GF-D8 (cell line): ENCODE measurements around the gene SLC22A3.
"Not testable (repeated sequence)": the region's sequence is repeated elsewhere in the genome, so short reads cannot be mapped to it uniquely, and the experiment has no call there.

Experiments
- DNase-seq: peaks from one replicate; lab custom pipeline; 2025; lab: John Stamatoyannopoulos, UW

SLC22A3 gene, protein sequence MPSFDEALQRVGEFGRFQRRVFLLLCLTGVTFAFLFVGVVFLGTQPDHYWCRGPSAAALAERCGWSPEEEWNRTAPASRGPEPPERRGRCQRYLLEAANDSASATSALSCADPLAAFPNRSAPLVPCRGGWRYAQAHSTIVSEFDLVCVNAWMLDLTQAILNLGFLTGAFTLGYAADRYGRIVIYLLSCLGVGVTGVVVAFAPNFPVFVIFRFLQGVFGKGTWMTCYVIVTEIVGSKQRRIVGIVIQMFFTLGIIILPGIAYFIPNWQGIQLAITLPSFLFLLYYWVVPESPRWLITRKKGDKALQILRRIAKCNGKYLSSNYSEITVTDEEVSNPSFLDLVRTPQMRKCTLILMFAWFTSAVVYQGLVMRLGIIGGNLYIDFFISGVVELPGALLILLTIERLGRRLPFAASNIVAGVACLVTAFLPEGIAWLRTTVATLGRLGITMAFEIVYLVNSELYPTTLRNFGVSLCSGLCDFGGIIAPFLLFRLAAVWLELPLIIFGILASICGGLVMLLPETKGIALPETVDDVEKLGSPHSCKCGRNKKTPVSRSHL

DNA sequence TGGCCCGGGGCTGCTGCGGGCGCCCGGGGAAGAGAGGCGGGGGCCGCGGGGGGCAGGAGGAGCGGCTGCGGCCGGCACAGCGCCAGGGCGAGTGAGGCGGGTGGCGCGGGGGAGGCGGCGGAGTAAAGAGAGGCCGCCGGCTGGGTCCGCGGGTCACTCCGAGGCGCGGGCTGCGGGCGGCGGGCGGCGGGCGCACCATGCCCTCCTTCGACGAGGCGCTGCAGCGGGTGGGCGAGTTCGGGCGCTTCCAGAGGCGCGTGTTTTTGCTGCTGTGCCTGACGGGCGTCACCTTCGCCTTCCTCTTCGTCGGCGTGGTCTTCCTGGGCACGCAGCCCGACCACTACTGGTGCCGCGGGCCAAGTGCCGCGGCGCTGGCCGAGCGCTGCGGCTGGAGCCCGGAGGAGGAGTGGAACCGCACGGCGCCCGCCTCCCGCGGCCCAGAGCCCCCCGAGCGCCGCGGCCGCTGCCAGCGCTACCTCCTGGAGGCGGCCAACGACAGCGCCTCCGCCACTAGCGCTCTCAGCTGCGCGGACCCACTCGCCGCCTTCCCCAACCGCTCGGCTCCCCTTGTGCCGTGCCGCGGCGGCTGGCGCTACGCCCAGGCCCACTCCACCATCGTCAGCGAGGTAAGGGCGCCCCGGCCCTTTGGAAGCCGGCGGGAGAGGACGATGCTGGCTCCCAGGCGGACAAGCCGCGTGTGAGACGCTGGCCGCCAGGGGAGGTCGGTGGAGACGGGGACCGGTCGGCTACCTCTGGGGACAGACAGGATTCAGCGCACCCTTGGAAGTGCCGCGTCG lies at the start of gene SLC22A3:
Gene SLC22A3 (plus strand): TSS at position 156 of the 797 bp plus-strand sequence. CDS start 42 bp downstream, at position 198.
- no peak for DNase-seq

DNA sequence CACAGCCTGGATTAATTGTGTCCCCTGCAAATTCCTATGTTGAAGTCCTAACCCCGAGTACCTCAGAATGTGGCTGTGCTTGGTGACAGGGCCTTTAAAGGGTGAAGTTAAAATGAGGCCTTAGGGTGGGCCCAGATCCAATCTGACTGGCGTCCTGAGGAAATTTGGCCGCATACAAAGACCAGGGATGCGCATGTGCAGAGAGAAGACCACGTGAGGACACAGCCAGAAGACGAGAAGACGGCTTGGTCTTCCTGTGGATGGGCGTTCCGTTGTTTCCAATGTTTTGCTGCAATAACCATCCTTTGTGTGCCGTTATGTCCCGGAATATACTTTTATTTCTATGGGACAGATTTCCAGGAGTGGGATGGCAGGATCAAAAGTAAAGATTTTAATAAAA lies 48.6 kb upstream of the SLC22A3 start:
- no peak for DNase-seq

DNA sequence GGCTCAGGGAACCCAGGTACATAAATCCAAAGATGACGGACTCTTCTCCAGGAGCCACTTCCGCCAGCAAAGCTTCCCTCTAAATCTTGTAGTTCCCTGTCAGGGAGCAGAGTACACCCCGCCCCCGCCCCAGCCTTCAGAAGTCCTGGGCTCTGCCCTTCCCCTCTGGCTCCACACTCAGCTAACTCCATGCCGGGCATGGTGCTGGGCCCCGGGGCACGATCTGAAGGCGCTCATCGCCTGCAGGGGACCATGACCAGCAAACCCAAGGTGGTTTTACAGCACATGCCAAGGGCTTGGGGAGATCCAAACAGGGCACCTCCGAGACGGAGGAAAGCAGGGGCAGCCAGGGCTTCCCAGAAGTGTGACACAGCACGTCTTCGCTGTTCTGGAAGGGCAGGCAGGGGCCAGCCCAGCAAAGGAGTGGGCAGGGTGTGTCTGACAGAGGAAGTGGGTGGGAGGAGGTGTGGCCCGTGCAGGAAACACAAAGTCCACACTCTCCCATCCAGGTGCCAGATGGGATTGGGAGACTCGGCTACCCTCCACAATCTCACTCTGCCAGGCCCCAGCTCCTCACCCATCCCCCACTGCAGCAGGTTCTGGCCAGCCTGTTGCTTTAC lies 48.0 kb upstream of the SLC22A3 start:
- no peak for DNase-seq

DNA sequence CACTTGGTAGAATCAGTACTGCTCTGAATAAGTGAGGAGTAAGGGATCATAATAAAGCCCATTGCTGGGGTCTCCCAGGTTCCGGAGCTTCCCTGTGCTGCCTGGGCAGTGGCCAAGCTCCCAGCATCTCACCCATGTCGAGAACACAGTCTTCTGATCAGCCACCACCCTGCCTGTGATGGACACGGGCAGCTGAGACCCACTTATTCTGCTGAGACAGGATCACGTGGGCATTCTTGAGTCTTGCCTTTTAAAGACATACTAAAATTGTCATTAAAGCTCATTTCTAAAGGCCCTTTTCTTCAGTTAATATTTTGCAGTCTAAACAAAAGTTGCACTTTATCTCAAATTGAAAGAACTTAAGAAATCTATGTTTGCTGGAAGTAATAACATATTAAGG lies 46.8 kb upstream of the SLC22A3 start:
- DNase-seq = no peak

DNA sequence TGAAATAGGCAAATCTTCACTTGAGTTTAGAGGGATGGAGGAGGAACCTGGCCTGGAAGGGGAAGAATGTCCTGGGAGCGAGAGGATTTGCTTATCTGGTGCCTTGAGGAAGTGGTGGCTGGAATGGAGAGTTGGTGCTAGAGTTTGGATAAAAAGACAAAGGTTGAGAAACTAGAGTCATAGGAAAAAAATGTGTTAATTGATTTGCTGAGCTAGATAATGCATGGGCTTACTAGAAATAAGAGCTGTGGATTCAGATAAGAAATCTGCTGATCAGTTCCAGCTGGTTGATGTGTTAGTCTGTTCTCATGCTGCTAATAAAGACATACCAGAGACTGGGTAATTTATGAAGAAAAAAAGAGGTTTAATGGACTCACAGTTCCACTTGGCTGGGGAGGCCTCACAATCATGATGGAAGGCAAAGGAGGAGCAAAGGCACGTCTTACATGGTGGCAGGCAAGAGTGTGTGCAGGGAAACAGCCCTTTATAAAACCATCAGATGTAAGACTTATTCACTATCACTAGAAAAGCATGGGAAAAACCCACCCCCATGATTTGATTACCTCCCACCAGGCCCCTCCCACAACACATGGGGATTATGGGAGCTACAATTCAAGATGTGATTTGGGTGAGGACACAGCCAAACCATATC lies 45.6 kb upstream of the SLC22A3 start:
- not testable (repeated sequence) for DNase-seq

DNA sequence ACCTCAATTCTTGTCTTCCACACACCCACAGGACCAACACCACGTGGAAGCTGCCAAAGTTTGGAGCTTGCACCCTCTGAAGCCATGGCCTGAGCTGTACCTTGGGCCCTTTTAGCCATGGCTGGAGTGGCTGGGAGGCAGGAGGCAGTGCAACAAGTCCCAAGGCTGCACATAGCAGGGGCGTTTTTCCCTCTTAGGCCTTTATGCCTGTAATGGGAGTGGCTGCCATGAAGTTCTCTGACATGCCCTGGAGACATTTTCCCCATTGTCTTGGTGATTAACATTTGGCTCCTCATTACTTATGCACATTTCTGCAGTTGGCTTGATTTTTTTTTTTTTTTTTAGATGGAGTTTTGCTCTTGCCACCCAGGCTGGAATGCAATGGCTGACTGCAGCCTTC lies 44.4 kb upstream of the SLC22A3 start:
- no peak for DNase-seq

DNA sequence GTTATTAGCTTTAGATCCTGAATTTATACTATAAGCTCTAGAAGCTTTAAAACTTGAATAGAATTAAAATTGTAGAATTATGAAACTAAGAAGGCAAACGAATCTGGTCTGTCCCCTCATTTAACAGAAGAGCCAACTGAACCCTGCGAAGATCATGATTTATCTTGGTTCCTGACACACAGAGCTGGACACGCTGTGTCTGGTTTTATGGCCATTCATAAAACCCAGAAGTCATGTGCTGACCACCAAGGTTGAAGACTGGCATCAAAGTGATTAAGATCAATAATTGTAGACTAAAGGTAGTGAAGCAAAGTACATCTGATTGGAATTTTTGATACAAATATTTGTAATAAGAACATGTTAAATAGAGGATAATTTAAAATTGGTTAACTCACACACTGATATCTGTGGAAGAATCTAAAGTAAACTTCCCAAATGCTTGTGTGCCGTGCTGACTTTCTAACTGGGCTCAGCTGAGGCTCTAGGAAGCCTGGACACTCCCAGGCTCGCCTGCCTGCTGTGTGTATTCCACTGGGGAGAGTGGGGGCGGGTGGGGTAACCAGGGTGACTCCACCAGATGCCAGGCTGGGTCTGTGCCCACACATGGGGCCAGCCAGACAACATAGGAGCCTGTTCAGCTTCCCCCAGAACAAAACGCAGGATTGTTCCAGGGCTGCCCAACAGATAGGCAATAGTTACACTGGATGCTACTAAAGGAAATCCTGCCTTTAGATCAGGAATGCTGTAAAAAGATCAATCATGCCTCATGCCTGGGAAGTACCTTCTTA lies 42.1 kb upstream of the SLC22A3 start:
- DNase-seq = no peak

DNA sequence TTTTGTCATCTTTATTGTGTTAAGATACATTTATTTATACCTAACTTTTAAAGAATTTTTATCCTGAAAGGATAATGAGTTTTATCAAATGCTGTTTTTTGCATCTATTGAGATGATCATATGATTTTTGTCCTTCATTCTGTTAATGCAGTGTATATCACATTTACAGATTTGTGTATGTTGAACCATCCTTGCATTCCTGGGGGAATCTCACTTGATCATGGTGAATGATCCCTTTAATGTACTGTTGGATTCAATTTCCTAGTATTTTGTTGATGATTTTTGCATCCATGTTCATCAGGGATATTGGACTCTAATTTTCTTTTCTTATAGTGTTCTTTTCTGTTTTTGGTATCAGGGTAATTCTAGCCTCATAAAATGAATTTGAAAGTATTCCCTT lies 38.5 kb upstream of the SLC22A3 start:
- no peak for DNase-seq

DNA sequence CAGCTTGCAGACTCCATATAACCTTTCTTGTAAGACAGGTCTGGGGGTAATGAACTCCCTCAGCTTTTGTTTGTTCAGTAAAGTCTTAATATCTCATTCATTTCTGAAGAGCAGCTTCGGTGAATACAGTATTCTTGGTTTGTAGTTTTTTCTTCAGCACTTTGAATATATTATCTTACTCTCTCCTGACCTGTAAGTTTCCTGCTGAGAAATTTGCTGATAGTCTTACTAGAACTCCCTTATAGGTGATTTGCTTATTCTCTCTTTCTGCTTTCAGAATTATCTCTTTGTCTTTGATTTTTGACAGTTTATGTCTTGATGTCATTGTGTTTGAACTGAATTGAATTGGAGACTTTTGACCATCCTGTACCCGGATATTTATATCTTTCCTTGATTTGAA lies 35.3 kb upstream of the SLC22A3 start:
- no peak for DNase-seq

DNA sequence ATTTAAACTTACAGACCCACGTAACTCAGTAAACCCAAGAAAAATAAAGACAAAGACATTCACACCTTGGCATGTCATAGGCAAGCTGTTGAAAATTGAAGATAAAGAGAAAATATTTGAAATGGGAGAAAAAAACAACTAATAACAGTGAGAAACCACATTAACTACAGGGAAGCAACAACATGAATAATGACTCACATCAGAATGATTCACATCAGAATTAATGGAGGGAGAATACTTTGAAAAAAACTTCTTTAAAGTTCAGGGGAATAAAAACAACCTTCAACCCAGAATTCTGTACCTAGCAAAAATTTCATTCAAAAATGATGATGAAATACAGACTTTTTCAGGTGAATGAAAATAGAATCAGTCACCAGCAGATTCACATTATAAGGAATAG lies 32.9 kb upstream of the SLC22A3 start:
- DNase-seq = no peak

DNA sequence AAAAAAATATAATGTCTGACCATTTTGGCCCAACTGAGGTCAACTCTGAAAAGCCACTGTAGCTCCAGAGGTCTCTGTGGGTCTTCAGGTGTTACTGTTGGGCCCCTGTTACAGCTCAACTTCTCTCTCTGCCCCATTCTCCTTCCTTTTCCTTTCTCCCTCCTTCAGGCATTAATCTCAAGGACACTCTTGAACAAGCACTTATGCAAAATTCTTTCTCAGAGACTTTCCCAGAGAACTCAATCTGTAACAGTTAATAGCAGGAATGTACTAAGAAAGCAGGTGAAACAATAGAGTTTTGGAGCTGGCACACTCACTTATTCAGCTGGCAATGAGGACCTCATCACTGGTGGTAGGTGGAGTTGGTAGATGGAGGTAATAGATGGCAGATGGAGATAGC lies 31.9 kb upstream of the SLC22A3 start:
- DNase-seq = no peak

DNA sequence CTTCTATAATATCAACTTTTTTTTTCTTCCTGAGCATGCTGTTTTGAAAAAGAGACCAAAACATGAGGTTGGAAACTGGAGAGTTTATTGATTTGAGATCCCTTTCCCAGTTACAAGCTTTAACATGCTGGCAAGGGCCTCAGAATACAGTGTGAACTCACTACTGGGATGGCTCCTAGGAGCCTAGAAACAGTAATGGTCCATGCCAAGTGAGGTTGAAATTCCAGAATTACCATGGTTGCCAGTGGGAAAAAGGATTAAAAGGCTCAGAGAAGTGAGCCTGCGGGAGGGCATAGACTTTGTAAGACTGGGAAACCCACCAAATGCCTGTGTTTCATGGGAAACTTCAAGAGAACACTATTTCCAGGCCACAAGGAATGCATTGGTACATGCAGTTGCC lies 28.9 kb upstream of the SLC22A3 start:
- no peak for DNase-seq

DNA sequence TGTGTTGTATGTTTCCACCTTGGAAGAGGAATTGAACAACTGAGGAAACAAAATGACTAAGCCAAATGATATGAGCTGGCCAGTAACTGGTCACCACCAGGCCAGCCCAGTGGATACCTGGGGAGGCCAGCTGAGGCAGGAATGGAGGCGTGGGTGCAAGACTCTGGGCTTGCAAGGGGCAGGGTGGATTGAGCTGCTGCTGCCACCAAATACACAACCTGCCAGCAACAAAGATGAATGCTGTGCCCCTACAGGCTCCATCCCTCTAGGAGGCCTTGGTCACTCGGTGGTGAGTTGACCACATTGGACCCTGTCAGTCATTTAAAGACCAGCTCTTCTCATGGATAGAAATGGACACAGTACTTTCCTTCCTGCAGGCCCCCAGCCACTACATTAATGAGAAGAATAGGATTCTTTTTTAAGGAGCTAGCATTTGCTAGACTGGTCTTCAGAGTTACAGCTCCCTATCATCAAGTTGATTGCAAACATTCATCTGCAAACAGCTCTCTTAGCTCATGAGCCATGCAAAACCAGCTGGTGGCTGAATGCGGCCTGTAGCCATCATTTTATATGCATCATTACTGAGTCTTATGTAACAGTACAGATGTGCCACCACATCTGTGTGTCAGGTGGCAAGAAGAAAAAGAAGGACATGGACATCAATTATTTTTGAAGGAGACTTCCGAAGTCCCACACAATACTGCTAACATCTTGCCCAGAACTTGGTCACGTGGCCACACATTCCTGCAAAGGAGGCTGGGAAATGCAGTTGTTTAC lies 26.3 kb upstream of the SLC22A3 start:
- DNase-seq = no peak

DNA sequence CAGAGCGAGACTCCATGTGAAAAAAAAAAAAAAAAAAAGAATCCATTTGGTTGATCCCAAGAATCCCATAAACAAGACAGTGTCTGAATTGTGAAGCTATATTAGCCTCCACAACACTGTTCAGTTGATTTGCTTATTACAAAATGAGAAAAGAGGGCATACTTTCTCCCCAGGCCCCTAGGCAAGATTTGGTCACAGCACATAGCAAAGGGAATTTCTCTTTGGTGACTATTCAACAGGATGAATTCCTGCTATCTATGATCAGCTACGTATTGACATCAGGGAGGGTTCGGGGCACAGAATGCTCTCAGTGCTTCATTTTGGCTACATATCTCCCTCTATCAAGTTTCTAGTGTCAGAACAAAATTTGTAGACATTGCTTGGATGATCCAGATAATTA lies 20.2 kb upstream of the SLC22A3 start:
- no peak for DNase-seq

DNA sequence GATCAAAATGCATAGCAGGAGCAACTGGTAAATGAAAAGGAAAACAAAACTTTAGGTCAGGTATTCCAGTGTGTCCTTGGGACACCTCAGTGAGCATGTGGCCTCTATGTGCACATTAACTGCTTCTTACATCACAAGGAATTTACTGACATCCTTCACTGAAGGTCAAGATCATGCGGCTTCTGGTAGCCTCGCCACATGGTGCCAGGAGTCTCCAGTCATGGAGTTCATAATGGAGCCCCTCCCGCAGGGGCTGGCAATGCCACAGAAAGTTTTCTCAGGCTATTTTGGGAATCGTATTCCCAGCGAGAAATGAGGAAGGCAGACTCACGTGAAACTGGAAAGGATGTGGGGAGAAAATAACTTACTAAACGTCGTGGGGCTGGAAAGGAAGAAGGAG lies 19.7 kb upstream of the SLC22A3 start:
- DNase-seq = no peak

DNA sequence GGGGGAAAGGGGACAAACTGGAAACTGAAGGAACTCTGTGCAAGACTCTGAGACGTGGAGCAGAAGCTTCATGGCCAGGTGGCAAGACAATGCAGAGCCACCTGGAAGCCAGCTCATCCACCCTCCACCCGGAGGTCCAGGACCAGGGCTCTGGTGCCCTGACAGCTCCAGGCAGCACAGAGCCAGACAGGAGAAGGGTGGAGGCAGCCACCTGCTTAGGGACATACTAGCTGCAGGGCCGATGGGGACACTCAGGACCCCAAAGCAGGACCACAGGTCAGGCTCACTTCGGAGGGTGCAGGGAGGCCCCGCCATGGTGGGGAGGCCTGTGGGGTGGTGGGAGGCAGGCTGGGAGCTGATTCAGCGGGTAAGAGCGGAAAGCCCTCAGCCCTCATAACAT lies 19.0 kb upstream of the SLC22A3 start:
- no peak for DNase-seq

DNA sequence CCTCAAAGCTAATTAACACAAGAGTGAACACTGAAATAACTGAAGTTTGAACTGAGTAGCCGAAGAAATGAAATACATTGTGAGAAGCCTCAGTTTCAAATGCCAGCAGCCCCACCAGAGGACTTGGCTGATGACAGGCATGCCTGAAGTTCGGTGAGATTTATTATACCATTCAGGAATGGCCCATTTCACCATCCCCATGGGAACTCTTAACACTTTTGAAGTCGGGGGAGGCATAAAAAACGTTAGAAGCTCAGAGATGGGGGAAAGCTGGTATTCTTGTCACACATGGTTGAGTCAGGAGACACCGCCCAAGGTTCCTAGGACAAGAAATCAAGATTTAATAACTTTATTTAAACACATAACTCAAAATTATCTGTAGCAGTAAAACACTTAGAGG lies 17.6 kb upstream of the SLC22A3 start:
- no peak for DNase-seq

DNA sequence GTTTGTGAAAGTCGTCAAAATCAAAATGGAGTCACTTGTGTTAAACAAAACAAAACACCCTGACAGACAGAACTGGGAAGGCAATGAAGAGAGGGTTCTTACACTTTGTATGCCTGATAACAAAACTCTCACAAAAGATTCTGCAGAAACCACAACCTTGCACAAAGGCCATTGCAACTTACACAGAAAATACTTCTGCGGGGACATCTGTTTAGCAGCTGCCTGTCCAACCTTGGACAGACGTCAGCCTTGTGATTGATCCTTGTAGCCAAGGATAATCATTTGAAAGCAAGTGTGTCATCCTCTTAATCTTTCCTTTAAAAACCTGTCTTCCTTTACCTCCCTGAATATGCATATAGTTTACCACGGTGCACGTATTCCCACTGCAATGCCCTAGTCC lies 17.0 kb upstream of the SLC22A3 start:
- DNase-seq = no peak

DNA sequence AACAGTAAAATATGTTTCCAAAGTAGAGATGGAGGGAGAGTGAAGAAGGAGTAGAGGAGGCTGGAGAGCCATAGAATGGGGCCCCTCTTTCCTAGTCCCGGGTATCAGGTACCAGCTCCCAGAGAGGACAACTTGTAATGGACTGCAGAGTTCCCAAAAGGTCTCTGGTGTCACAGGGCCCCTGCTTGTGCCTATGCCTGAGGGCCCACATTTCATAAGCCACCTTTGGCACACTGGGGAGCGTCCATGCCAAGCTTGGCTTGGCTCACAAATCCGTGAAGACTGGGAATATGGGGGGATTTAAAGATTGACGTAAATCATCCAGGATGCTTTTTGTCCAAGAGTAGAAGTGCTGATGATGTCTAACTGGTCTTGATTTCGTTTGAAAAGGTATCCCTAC lies 16.4 kb upstream of the SLC22A3 start:
- DNase-seq = no peak

DNA sequence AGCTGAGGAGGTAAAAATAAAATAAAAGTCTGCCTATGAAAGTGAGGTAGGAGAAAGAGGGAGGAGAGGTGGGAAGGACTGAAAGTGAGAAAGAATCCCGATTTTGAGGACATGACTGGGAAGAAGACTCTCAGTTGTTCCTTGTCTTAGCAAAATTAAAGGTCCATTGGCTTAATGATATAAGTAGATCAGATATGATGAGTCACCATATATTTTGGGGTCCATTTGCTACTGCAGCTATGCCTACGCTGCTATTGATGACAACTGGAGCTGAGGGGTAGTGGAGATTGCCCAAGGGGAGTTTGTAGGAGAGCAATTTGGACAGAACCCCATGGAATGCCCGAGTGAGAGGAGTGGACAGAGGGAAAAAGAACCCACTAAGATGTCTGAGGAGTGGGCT lies 15.1 kb upstream of the SLC22A3 start:
- no peak for DNase-seq

DNA sequence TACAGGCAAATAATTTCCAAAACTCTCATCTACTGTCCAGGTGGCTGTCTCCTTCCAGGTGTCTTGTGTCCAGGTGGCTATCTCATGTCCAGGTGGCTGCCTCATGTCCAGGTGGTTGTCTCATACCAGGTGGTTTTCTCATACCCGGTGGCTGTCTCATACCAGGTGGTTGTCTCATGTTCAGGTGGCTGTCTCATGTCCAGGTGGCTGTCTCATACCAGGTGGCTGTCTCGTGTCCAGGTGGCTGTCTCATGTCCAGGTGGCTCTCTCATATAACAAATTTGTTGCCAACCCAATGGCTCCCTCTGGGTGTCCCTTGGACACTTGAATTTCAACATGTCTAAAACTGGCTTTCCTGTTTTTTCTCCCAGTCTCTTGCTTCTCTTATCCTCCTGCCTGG lies 14.3 kb upstream of the SLC22A3 start:
- no peak for DNase-seq
